Neuronal stem cell (in vitro differentiated cells): ENCODE measurements around the gene CSMD2.

Source experiments
- DNase-seq: peaks from one replicate; pipeline ENCODE4 v3.0.0-alpha.2; 2013; ENCODE audit warnings: low spot score
- H2AFZ ChIP-seq: one replicate; pipeline ENCODE4 v1.6.1; 2013; ENCODE audit warnings: mild to moderate bottlenecking, low read length, inconsistent platforms
- H2AK5ac ChIP-seq: 2 replicates; pipeline ENCODE4 v1.6.1; 2013; ENCODE audit warnings: low read depth, mild to moderate bottlenecking, inconsistent platforms, low read length, moderate library complexity, mixed read lengths
- H2BK120ac ChIP-seq: 2 replicates; pipeline ENCODE4 v1.6.1; 2013; ENCODE audit warnings: low read depth, mild to moderate bottlenecking, inconsistent platforms, low read length, moderate library complexity, mixed read lengths
- H2BK12ac ChIP-seq: one replicate; pipeline ENCODE4 v1.6.1; 2013; ENCODE audit warnings: low read length, inconsistent platforms
- H2BK15ac ChIP-seq: 2 replicates; pipeline ENCODE4 v1.6.1; 2013; ENCODE audit warnings: mild to moderate bottlenecking, low read length, inconsistent platforms, mixed read lengths
- H2BK5ac ChIP-seq: one replicate; pipeline ENCODE4 v1.6.1; 2013; ENCODE audit warnings: inconsistent platforms, mild to moderate bottlenecking, low read length, moderate library complexity
- H3K14ac ChIP-seq: one replicate; pipeline ENCODE4 v1.6.1; 2013; ENCODE audit warnings: low read length, inconsistent platforms
- H3K18ac ChIP-seq: 2 replicates; pipeline ENCODE4 v1.6.1; 2013; ENCODE audit warnings: low read length, inconsistent platforms
- H3K23ac ChIP-seq: 2 replicates; pipeline ENCODE4 v1.6.1; 2013; ENCODE audit warnings: low read depth, mild to moderate bottlenecking, mixed read lengths, low read length, inconsistent platforms; ENCODE audit not compliant: poor library complexity
- H3K27ac ChIP-seq: replicated peaks from 3 replicates; pipeline ENCODE4 v1.5.1; 2013; ENCODE audit warnings: low read length, inconsistent platforms
- H3K27me3 ChIP-seq, 3 experiments: 2 replicates each; pipeline ENCODE4 v1.6.1; 2013; ENCODE audit warnings: low read length in 3 of 3, mild to moderate bottlenecking in 2 of 3, inconsistent platforms in 1 of 3, low read depth in 1 of 3, mixed read lengths in 1 of 3, moderate library complexity in 1 of 3; ENCODE audit not compliant: control insufficient read depth in 3 of 3, insufficient read depth in 3 of 3
- H3K36me3 ChIP-seq, 2 donors: replicated peaks in 1 of 2; 2 replicates each; pipeline ENCODE4 v1.6.1; 2013; ENCODE audit warnings: low read length in 2 of 2; ENCODE audit not compliant: control insufficient read depth in 2 of 2, insufficient read depth in 2 of 2
- H3K4ac ChIP-seq: 2 replicates; pipeline ENCODE4 v1.6.1; 2013; ENCODE audit warnings: inconsistent platforms, mild to moderate bottlenecking, low read length, moderate library complexity
- H3K4me1 ChIP-seq, 2 donors: 1 replicate in 1 of 2; 2 replicates in 1 of 2; pipeline ENCODE4 v1.6.1; 2013; ENCODE audit warnings: low read length in 2 of 2, low read depth in 1 of 2; ENCODE audit not compliant: control insufficient read depth in 2 of 2, insufficient read depth in 1 of 2
- H3K4me2 ChIP-seq: one replicate; pipeline ENCODE4 v1.6.1; 2013; ENCODE audit warnings: mild to moderate bottlenecking, low read length, inconsistent platforms; ENCODE audit not compliant: insufficient read depth, poor library complexity, severe bottlenecking
- H3K4me3 ChIP-seq, 2 donors: 2 replicates each; pipeline ENCODE4 v1.5.1; 2013; ENCODE audit warnings: low read length in 2 of 2, mild to moderate bottlenecking in 2 of 2, inconsistent platforms in 1 of 2, moderate library complexity in 1 of 2
- H3K79me1 ChIP-seq: one replicate; pipeline ENCODE4 v1.6.1; 2013; ENCODE audit warnings: low read depth, mild to moderate bottlenecking, inconsistent platforms, low read length, moderate library complexity
- H3K9ac ChIP-seq: one replicate; pipeline ENCODE4 v1.6.1; 2013; ENCODE audit warnings: mild to moderate bottlenecking, low read depth, low read length, inconsistent platforms; ENCODE audit not compliant: poor library complexity
- H3K9me3 ChIP-seq, 2 donors: replicated peaks in 1 of 2; 2 replicates each; pipeline versions ENCODE3 to v1.6.1; 2013; ENCODE audit warnings: low read length in 2 of 2, mild to moderate bottlenecking in 2 of 2, inconsistent platforms in 1 of 2, low read depth in 1 of 2, mixed read lengths in 1 of 2, moderate library complexity in 1 of 2; ENCODE audit not compliant: control insufficient read depth in 2 of 2, insufficient read depth in 1 of 2
- H4K8ac ChIP-seq: one replicate; pipeline ENCODE4 v1.6.1; 2013; ENCODE audit warnings: low read depth, mild to moderate bottlenecking, inconsistent platforms, low read length, moderate library complexity
- H4K91ac ChIP-seq: one replicate; pipeline ENCODE4 v1.6.1; 2013; ENCODE audit warnings: low read length, low read depth, mild to moderate bottlenecking, inconsistent platforms; ENCODE audit not compliant: poor library complexity
- WGBS, 2 donors: extraction: QIAGEN DNeasy Blood & Tissue Kit; methylation state at CpG; one replicate each; pipeline ENCODE4 v1.1.7; 2013; ENCODE audit warnings: missing lambda C conversion rate in 2 of 2, mixed read lengths in 1 of 2; ENCODE audit not compliant: insufficient read length in 2 of 2, insufficient replicate concordance in 1 of 2; ENCODE audit errors: extremely low coverage in 2 of 2; 5-methylcytosine and 5-hydroxymethylcytosine counted together

Gene CSMD2

GRCh38 chr1:33696962-33697361, 468.1 kb downstream of the CSMD2 start:
- no peak for DNase-seq
- Histone ChIP-seq H3K4me2 (no peak overlapping the region), H2BK15ac (no peak overlapping the region), H2BK5ac (no peak overlapping the region), H2BK12ac (no peak overlapping the region), H3K9me3 (no peaks in the 10 kb centered on the region), H3K4me3 (no peak overlapping the region), H3K27ac (no peak overlapping the region), H2AFZ (no peak overlapping the region), H2BK120ac (no peak overlapping the region), H2AK5ac (no peak overlapping the region), H3K23ac (no peak overlapping the region), H3K36me3 (no peaks in the 10 kb centered on the region), H3K4ac (no peak overlapping the region), H3K4me1 (no peaks in the 10 kb centered on the region), H3K18ac (no peak overlapping the region), H3K9ac (no peak overlapping the region), H3K14ac (no peak overlapping the region), H3K79me1 (no peaks in the 10 kb centered on the region), H4K91ac (no peak overlapping the region), H3K27me3 (peaks cover 0 to 5% (median 2%) of the 10 kb centered on the region in 3 experiments), H4K8ac (no peak overlapping the region)
- no CpG with 5 or more reads among the region's 2 CpGs for WGBS, 2 donors

- no CpG with 5 or more reads among the region's 1 CpG for WGBS, 2 donors
- Histone ChIP-seq H3K9me3 (no peaks in the 10 kb centered on the region), H3K9ac (no peak overlapping the region), H3K36me3 (no peaks in the 10 kb centered on the region), H2BK12ac (no peak overlapping the region), H3K18ac (no peak overlapping the region), H3K4me1 (no peaks in the 10 kb centered on the region), H3K14ac (no peak overlapping the region), H4K8ac (no peak overlapping the region), H3K23ac (no peak overlapping the region), H2BK5ac (no peak overlapping the region), H3K4ac (no peak overlapping the region), H3K27ac (no peak overlapping the region), H3K4me3 (no peak overlapping the region), H2AFZ (no peak overlapping the region), H2BK15ac (no peak overlapping the region), H3K79me1 (no peaks in the 10 kb centered on the region), H2AK5ac (no peak overlapping the region), H3K27me3 (peaks cover 0 to 5% (median 2%) of the 10 kb centered on the region in 3 experiments), H2BK120ac (no peak overlapping the region), H4K91ac (no peak overlapping the region), H3K4me2 (no peak overlapping the region)
- DNase-seq = no peak
These were observed 468.7 kb downstream of the CSMD2 start for GRCh38 chr1:33696311-33696710.

- no peak for DNase-seq
- no CpG with 5 or more reads among the region's 7 CpGs for WGBS, 2 donors
These were observed 472.5 kb downstream of the CSMD2 start for GRCh38 chr1:33692206-33693188.

GRCh38 chr1:33687000-33687399, 478.0 kb downstream of the CSMD2 start:
- WGBS, 2 donors = no CpG with 5 or more reads among the region's 1 CpG
- Histone ChIP-seq H2AFZ (no peak overlapping the region), H3K18ac (no peak overlapping the region), H3K9ac (no peak overlapping the region), H3K4me2 (no peak overlapping the region), H4K8ac (no peak overlapping the region), H3K9me3 (peaks cover 0 to 2% of the 10 kb centered on the region in 2 donors), H3K4me1 (no peaks in the 10 kb centered on the region), H2BK120ac (no peak overlapping the region), H4K91ac (no peak overlapping the region), H3K4me3 (no peak overlapping the region), H3K23ac (no peak overlapping the region), H3K27ac (no peak overlapping the region), H3K79me1 (no peaks in the 10 kb centered on the region), H3K27me3 (peaks cover 0 to 7% (median 0%) of the 10 kb centered on the region in 3 experiments), H3K14ac (no peak overlapping the region), H3K4ac (no peak overlapping the region), H2BK15ac (no peak overlapping the region), H2BK12ac (no peak overlapping the region), H3K36me3 (no peaks in the 10 kb centered on the region), H2AK5ac (no peak overlapping the region), H2BK5ac (no peak overlapping the region)
- DNase-seq = no peak

More at GRCh38 chr1:33692206-33693188, 472.5 kb downstream of the CSMD2 start:
- H2BK120ac ChIP-seq = no peak overlapping the region
- no peaks in the 10 kb centered on the region for H3K36me3 ChIP-seq
- H3K4me1 ChIP-seq = no peaks in the 10 kb centered on the region
- H2AFZ ChIP-seq = no peak overlapping the region
- H2BK5ac ChIP-seq = no peak overlapping the region
- H2BK15ac ChIP-seq = no peak overlapping the region
- H2AK5ac ChIP-seq = no peak overlapping the region
- H4K91ac ChIP-seq = no peak overlapping the region
- peaks cover 0 to 5% (median 0%) of the 10 kb centered on the region in 3 experiments for H3K27me3 ChIP-seq
- no peak overlapping the region for H3K9ac ChIP-seq
- no peak overlapping the region for H2BK12ac ChIP-seq
- H3K23ac ChIP-seq = no peak overlapping the region
- no peak overlapping the region for H3K4ac ChIP-seq
- H4K8ac ChIP-seq = no peak overlapping the region
- H3K14ac ChIP-seq = no peak overlapping the region
- H3K18ac ChIP-seq = no peak overlapping the region
- no peaks in the 10 kb centered on the region for H3K79me1 ChIP-seq
- H3K9me3 ChIP-seq = no peaks in the 10 kb centered on the region
- no peak overlapping the region for H3K4me3 ChIP-seq
- H3K27ac ChIP-seq = no peak overlapping the region
- H3K4me2 ChIP-seq = no peak overlapping the region
